Measurements from ENCODE around the gene NCKAP5.

DNA sequence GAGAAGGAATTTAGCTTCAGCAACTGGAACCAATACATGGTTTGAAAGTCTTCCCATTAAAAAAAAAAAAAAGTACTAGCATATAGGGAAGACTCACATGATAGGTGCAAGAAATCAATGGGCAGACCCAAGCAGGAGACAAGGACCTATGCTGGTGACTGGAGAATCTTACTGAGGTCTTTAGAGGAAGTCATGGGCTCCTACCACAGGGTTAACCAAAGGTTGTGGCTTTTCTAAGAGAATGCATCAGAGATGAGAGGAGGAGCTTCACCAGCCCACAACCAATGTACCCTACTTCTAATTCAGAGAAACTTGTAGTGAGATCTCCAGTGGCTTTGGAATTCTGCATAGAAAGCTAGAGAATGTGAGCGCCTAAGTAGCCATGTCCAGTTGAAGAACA is 207.4 kb downstream of the NCKAP5 start:
- TF ChIP-seq POLR2A (IDR thresholded peaks at IDR 0.05), result no peak
- TF ChIP-seq, protein P1, sequence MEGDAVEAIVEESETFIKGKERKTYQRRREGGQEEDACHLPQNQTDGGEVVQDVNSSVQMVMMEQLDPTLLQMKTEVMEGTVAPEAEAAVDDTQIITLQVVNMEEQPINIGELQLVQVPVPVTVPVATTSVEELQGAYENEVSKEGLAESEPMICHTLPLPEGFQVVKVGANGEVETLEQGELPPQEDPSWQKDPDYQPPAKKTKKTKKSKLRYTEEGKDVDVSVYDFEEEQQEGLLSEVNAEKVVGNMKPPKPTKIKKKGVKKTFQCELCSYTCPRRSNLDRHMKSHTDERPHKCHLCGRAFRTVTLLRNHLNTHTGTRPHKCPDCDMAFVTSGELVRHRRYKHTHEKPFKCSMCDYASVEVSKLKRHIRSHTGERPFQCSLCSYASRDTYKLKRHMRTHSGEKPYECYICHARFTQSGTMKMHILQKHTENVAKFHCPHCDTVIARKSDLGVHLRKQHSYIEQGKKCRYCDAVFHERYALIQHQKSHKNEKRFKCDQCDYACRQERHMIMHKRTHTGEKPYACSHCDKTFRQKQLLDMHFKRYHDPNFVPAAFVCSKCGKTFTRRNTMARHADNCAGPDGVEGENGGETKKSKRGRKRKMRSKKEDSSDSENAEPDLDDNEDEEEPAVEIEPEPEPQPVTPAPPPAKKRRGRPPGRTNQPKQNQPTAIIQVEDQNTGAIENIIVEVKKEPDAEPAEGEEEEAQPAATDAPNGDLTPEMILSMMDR (IDR thresholded peaks at IDR 0.05 in 8 of 11, conservative IDR thresholded peaks at IDR 0.05 in 3 of 11), result no peak

Measured in spleen (tissue), 7 donors.